Measurements from ENCODE around the gene WNT10A.

The WNT10A gene

GRCh38 chr2:218889937-218890336, 9.3 kb downstream of the WNT10A start:
- Mint-ChIP-seq H3K27ac (no peak overlapping the region), H3K27me3 (ENCODE audit: low read depth) (peaks cover 77% of the 10 kb centered on the region), H3K4me1 (ENCODE audit: low read depth) (peaks cover 22% of the 10 kb centered on the region), H3K9me3 (no peaks in the 10 kb centered on the region), H3K36me3 (ENCODE audit: low read depth) (no peaks in the 10 kb centered on the region), H3K4me3 (no peak overlapping the region)

- no peaks in the 10 kb centered on the region for H3K36me3 Mint-ChIP-seq (ENCODE audit: low read depth)
- H3K4me3 Mint-ChIP-seq: no peak overlapping the region
- peaks cover 26% of the 10 kb centered on the region for H3K4me1 Mint-ChIP-seq (ENCODE audit: low read depth)
- no peak overlapping the region for H3K27ac Mint-ChIP-seq
- H3K9me3 Mint-ChIP-seq: no peaks in the 10 kb centered on the region
- H3K27me3 Mint-ChIP-seq (ENCODE audit: low read depth): peaks cover 77% of the 10 kb centered on the region
Measured at GRCh38 chr2:218890369-218890768, 9.7 kb downstream of the WNT10A start.

- Mint-ChIP-seq H3K4me1 (ENCODE audit: low read depth) (peaks cover 38% of the 10 kb centered on the region), H3K27ac (no peak overlapping the region)
Measured at GRCh38 chr2:218891275-218892135, 10.9 kb downstream of the WNT10A start.

GRCh38 chr2:218892693-218893348, 12.2 kb downstream of the WNT10A start:
- Mint-ChIP-seq H3K4me3 (peak overlapping the region; percentile 62), H3K9me3 (no peaks in the 10 kb centered on the region), H3K4me1 (ENCODE audit: low read depth) (peaks cover 41% of the 10 kb centered on the region), H3K36me3 (ENCODE audit: low read depth) (no peaks in the 10 kb centered on the region), H3K27me3 (ENCODE audit: low read depth) (peaks cover 69% of the 10 kb centered on the region), H3K27ac (peak overlapping the region; percentile 69)

More at GRCh38 chr2:218891275-218892135, 10.9 kb downstream of the WNT10A start:
- no peaks in the 10 kb centered on the region for H3K9me3 Mint-ChIP-seq
- peaks cover 79% of the 10 kb centered on the region for H3K27me3 Mint-ChIP-seq (ENCODE audit: low read depth)
- no peak overlapping the region for H3K4me3 Mint-ChIP-seq
- no peaks in the 10 kb centered on the region for H3K36me3 Mint-ChIP-seq (ENCODE audit: low read depth)

- Mint-ChIP-seq H3K27ac (peak overlapping the region; percentile 69), H3K36me3 (ENCODE audit: low read depth) (no peaks in the 10 kb centered on the region), H3K4me3 (peak overlapping the region; percentile 62), H3K4me1 (ENCODE audit: low read depth) (peaks cover 45% of the 10 kb centered on the region), H3K9me3 (no peaks in the 10 kb centered on the region), H3K27me3 (ENCODE audit: low read depth) (peaks cover 72% of the 10 kb centered on the region)
Measured at GRCh38 chr2:218893349-218894150, 12.9 kb downstream of the WNT10A start.

GRCh38 chr2:218894151-218894879, 13.7 kb downstream of the WNT10A start:
- Mint-ChIP-seq H3K27me3 (ENCODE audit: low read depth) (peaks cover 76% of the 10 kb centered on the region), H3K4me1 (ENCODE audit: low read depth) (peaks cover 47% of the 10 kb centered on the region), H3K9me3 (no peaks in the 10 kb centered on the region), H3K27ac (peak overlapping the region; percentile 69), H3K4me3 (no peak overlapping the region), H3K36me3 (ENCODE audit: low read depth) (no peaks in the 10 kb centered on the region)

- Mint-ChIP-seq H3K4me3 (no peak overlapping the region), H3K27ac (peak overlapping the region; percentile 5), H3K36me3 (ENCODE audit: low read depth) (no peaks in the 10 kb centered on the region), H3K9me3 (no peaks in the 10 kb centered on the region), H3K4me1 (ENCODE audit: low read depth) (peaks cover 47% of the 10 kb centered on the region), H3K27me3 (ENCODE audit: low read depth) (peaks cover 76% of the 10 kb centered on the region)
Measured at GRCh38 chr2:218894880-218895157, 14.2 kb downstream of the WNT10A start.

- H3K4me1 Mint-ChIP-seq (ENCODE audit: low read depth): peaks cover 47% of the 10 kb centered on the region
- peak overlapping the region; percentile 47 for H3K4me3 Mint-ChIP-seq
- peaks cover 75% of the 10 kb centered on the region for H3K27me3 Mint-ChIP-seq (ENCODE audit: low read depth)
- peak overlapping the region; percentile 82 for H3K27ac Mint-ChIP-seq
- H3K36me3 Mint-ChIP-seq (ENCODE audit: low read depth): no peaks in the 10 kb centered on the region
- H3K9me3 Mint-ChIP-seq: no peaks in the 10 kb centered on the region
Measured at GRCh38 chr2:218895326-218895725, 14.7 kb downstream of the WNT10A start.

- Mint-ChIP-seq H3K36me3 (ENCODE audit: low read depth) (no peaks in the 10 kb centered on the region), H3K4me3 (peak overlapping the region; percentile 47), H3K27me3 (ENCODE audit: low read depth) (peaks cover 75% of the 10 kb centered on the region), H3K9me3 (no peaks in the 10 kb centered on the region), H3K27ac (peak overlapping the region; percentile 82), H3K4me1 (ENCODE audit: low read depth) (peaks cover 47% of the 10 kb centered on the region)
Measured at GRCh38 chr2:218895759-218896500, 15.3 kb downstream of the WNT10A start.

GRCh38 chr2:218896501-218897393, 16.1 kb downstream of the WNT10A start:
- Mint-ChIP-seq H3K9me3 (no peaks in the 10 kb centered on the region), H3K27me3 (ENCODE audit: low read depth) (peaks cover 73% of the 10 kb centered on the region), H3K36me3 (ENCODE audit: low read depth) (no peaks in the 10 kb centered on the region), H3K27ac (peak overlapping the region; percentile 82), H3K4me1 (ENCODE audit: low read depth) (peaks cover 47% of the 10 kb centered on the region), H3K4me3 (peak overlapping the region; percentile 33)

GRCh38 chr2:218897394-218898108, 16.9 kb downstream of the WNT10A start:
- H3K4me1 Mint-ChIP-seq (ENCODE audit: low read depth): peaks cover 42% of the 10 kb centered on the region
- H3K27ac Mint-ChIP-seq: no peak overlapping the region
- no peaks in the 10 kb centered on the region for H3K36me3 Mint-ChIP-seq (ENCODE audit: low read depth)
- peak overlapping the region; percentile 11 for H3K4me3 Mint-ChIP-seq
- H3K27me3 Mint-ChIP-seq (ENCODE audit: low read depth): peaks cover 77% of the 10 kb centered on the region
- H3K9me3 Mint-ChIP-seq: no peaks in the 10 kb centered on the region

- H3K4me1 Mint-ChIP-seq (ENCODE audit: low read depth): peaks cover 37% of the 10 kb centered on the region
Measured at GRCh38 chr2:218898109-218898878, 17.6 kb downstream of the WNT10A start.

More at GRCh38 chr2:218898109-218898878, 17.6 kb downstream of the WNT10A start:
- Mint-ChIP-seq H3K27me3 (ENCODE audit: low read depth) (peaks cover 74% of the 10 kb centered on the region), H3K4me3 (peak overlapping the region; percentile 73), H3K36me3 (ENCODE audit: low read depth) (no peaks in the 10 kb centered on the region), H3K27ac (peak overlapping the region; percentile 75), H3K9me3 (no peaks in the 10 kb centered on the region)
